OCI-LY7 (cell line): ENCODE results near the gene TLDC2. TPM values are rescaled to one million over a fixed set of nuclear protein-coding genes. Genes with fewer than 3 reads are reported as not detected.

ENCODE experiments used
- BruUV-seq: library from RNA; stranded (reverse); fragments of 400-500 nt; replicated peaks from 2 replicates; lab custom pipeline; 2021; lab: Mats Ljungman, UMichigan
- CTCF ChIA-PET: fragments of 300-600 bp; sonication (Branson Sonifier 250); formaldehyde crosslinking; loops from one replicate; lab custom pipeline; 2022; ENCODE audit warnings: antibody characterized with exemption; ENCODE audit not compliant: unreplicated experiment; lab: Charles Lee
- POLR2A ChIA-PET: fragments of 300-600 bp; sonication (Branson Sonifier 250); formaldehyde crosslinking; loops from one replicate; lab custom pipeline; 2022; ENCODE audit warnings: antibody characterized with exemption; lab: Charles Lee
- DNase-seq: peaks from one replicate; pipeline ENCODE4 v3.0.0-alpha.2; 2015; ENCODE audit warnings: low spot score
- H2AFZ ChIP-seq: fragments of 200-600 bp; sonication (generic), shearing (Covaris generic); 2 replicates; pipeline ENCODE4 v1.6.1; 2014; ENCODE audit warnings: mild to moderate bottlenecking, antibody characterized with exemption, low read length, moderate library complexity
- H3K27ac ChIP-seq: fragments of 200-600 bp; sonication (generic); 2 replicates; pipeline ENCODE4 v1.5.1; 2014; ENCODE audit warnings: mixed run types, low read depth, mild to moderate bottlenecking, moderate library complexity, low read length, inconsistent platforms; ENCODE audit not compliant: poor library complexity, severe bottlenecking
- H3K36me3 ChIP-seq: fragments of 200-600 bp; sonication (generic); 2 replicates; pipeline ENCODE4 v1.6.1; 2014; ENCODE audit warnings: mild to moderate bottlenecking, antibody characterized with exemption, low read length, moderate library complexity, mixed read lengths; ENCODE audit not compliant: insufficient read depth
- H3K4me1 ChIP-seq: fragments of 200-600 bp; sonication (generic); 2 replicates; pipeline ENCODE4 v1.5.1; 2014; ENCODE audit warnings: mild to moderate bottlenecking, low read length; ENCODE audit not compliant: insufficient read depth, poor library complexity, severe bottlenecking
- H3K4me2 ChIP-seq: fragments of 200-600 bp; sonication (generic); 2 replicates; pipeline ENCODE4 v1.6.1; 2014; ENCODE audit warnings: mild to moderate bottlenecking, low read length
- H3K4me3 ChIP-seq: fragments of 200-600 bp; sonication (generic); 2 replicates; pipeline ENCODE4 v1.5.1; 2014; ENCODE audit warnings: mild to moderate bottlenecking, low read depth, low read length; ENCODE audit not compliant: poor library complexity, severe bottlenecking
- H3K79me2 ChIP-seq: fragments of 200-600 bp; sonication (generic); 2 replicates; pipeline ENCODE4 v1.6.1; 2016; ENCODE audit warnings: low read depth, mild to moderate bottlenecking, low read length, moderate library complexity, mixed read lengths; ENCODE audit not compliant: insufficient read depth
- H3K9me2 ChIP-seq: fragments of 200-600 bp; sonication (generic); 2 replicates; pipeline ENCODE4 v1.6.1; 2016; ENCODE audit warnings: mild to moderate bottlenecking, low read length, mixed read lengths; ENCODE audit not compliant: insufficient read depth
- H3K9me3 ChIP-seq: fragments of 200-600 bp; sonication (generic); 2 replicates; pipeline ENCODE4 v1.6.1; 2014; ENCODE audit warnings: mild to moderate bottlenecking, mixed run types, low read length, mixed read lengths
- H4K20me1 ChIP-seq: fragments of 200-600 bp; sonication (generic); 2 replicates; pipeline ENCODE4 v1.6.1; 2014; ENCODE audit warnings: mild to moderate bottlenecking, antibody characterized with exemption, low read length, moderate library complexity, mixed read lengths; ENCODE audit not compliant: insufficient read depth
- EZH2phosphoT487 ChIP-seq: fragments of 200-600 bp; sonication (generic); IDR thresholded peaks from 2 replicates; pipeline ENCODE4 v1.6.1; 2018; ENCODE audit warnings: low read depth, borderline replicate concordance, mild to moderate bottlenecking, mixed run types, antibody characterized with exemption, low read length, moderate library complexity, mixed read lengths
- intact Hi-C: fragments of 100-400 bp; cut with micrococcal nuclease; formaldehyde crosslinking; loops from one replicate; pipeline ENCODE4 v1.10.0; 2022; ENCODE audit not compliant: unreplicated experiment
- total RNA-seq, 2 experiments: library from RNA; depleted of rRNA in 1 of 2; stranded (reverse); fragments of >200 nt in 1 of 2; shearing (Covaris generic) in 1 of 2; gene quantifications; 2 replicates each; pipeline ENCODE4 v1.2.3, GENCODE V29; 2014 to 2022
- TF ChIP-seq, protein P1 (sequence below): fragments of 200-600 bp; sonication (generic); conservative IDR thresholded peaks from 2 replicates; pipeline ENCODE4 v1.5.1; 2014; ENCODE audit warnings: mild to moderate bottlenecking, antibody characterized with exemption, low read length, moderate library complexity, mixed read lengths

Gene TLDC2
- total RNA-seq, 2 experiments from 2014 or later: not detected

DNA sequence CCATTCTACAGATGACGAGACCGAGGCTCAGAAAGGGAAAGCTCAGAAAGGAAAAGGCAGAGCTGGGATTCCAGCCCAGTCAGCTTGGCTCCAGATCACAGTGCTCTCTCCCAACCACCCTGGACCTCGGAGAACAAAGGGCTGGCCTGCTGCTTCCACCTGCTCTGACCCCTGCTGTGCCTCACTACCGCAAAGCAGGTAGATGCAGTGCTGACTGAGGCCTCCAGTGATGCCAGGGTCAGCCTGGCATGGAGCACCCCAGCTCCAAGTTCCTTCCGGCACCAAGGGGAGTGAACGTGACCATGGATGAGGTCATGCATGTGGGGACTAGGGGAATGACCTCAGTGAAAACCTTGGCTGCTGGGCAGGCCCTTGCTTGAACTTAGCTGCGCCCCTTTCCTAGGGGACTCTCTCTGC is 20.7 kb upstream of the TLDC2 start:
- POLR2A ChIA-PET: interaction anchor here (0.5 to 2.4 kb wide), 3 partner anchors 19 to 63 kb away, joined by 3 to 20 read pairs (median 3); no protein-coding TSS in a partner anchor
- TF ChIP-seq EZH2phosphoT487: no peak
- TF ChIP-seq, protein P1, sequence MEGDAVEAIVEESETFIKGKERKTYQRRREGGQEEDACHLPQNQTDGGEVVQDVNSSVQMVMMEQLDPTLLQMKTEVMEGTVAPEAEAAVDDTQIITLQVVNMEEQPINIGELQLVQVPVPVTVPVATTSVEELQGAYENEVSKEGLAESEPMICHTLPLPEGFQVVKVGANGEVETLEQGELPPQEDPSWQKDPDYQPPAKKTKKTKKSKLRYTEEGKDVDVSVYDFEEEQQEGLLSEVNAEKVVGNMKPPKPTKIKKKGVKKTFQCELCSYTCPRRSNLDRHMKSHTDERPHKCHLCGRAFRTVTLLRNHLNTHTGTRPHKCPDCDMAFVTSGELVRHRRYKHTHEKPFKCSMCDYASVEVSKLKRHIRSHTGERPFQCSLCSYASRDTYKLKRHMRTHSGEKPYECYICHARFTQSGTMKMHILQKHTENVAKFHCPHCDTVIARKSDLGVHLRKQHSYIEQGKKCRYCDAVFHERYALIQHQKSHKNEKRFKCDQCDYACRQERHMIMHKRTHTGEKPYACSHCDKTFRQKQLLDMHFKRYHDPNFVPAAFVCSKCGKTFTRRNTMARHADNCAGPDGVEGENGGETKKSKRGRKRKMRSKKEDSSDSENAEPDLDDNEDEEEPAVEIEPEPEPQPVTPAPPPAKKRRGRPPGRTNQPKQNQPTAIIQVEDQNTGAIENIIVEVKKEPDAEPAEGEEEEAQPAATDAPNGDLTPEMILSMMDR: no peak
- intact Hi-C loops: no loop called here
- CTCF ChIA-PET: no interaction called here
- BruUV-seq: no TSS peak
- Histone ChIP-seq H3K9me3 (peaks cover 6% of the 10 kb centered on the region), H3K4me1 (peaks cover 35% of the 10 kb centered on the region), H4K20me1 (no peaks in the 10 kb centered on the region), H3K79me2 (no peaks in the 10 kb centered on the region), H3K4me3 (no peak overlapping the region), H3K4me2 (no peak overlapping the region), H2AFZ (no peak overlapping the region), H3K9me2 (no peaks in the 10 kb centered on the region), H3K36me3 (peaks cover 6% of the 10 kb centered on the region), H3K27ac (no peak overlapping the region)
- no peak for DNase-seq

DNA sequence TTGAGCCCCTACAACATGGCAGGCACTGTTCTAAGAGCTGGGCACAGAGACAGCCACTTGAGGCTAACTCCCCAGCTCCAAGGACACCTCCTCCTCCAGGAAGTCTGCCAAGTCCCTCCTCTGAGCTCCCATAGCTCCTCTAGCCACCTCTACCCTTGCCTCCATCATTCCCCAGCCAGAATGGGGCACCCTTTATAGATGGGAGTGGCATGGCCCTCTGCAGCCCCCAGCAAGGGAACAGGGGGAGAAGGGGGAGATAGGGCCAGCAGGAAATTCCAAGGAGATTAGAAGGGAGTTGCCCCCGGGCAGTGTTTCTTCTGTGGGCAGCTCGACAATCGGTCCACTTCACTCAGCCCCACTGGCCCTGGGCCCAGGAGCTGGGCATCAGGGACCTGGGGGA is 19.7 kb upstream of the TLDC2 start:
- H3K9me3 ChIP-seq: no peaks in the 10 kb centered on the region
- H3K36me3 ChIP-seq: no peaks in the 10 kb centered on the region
- no peak overlapping the region for H3K27ac ChIP-seq
- ChIA-PET CTCF (no interaction called here), POLR2A (interaction anchor here (1.1 to 2.4 kb wide), 4 partner anchors 9 to 64 kb away, joined by 3 to 20 read pairs (median 4); no protein-coding TSS in a partner anchor)
- peaks cover 40% of the 10 kb centered on the region for H3K4me1 ChIP-seq
- no peak overlapping the region for H3K4me3 ChIP-seq
- H3K4me2 ChIP-seq: no peak overlapping the region
- no peaks in the 10 kb centered on the region for H4K20me1 ChIP-seq
- no peaks in the 10 kb centered on the region for H3K9me2 ChIP-seq
- TF ChIP-seq EZH2phosphoT487: no peak
- TF ChIP-seq, protein P1: no peak
- BruUV-seq: no TSS peak
- no peak for DNase-seq
- intact Hi-C loops: no loop called here
- H3K79me2 ChIP-seq: no peaks in the 10 kb centered on the region
- H2AFZ ChIP-seq: no peak overlapping the region
